Measurements from ENCODE around the gene C1orf159.
"Not testable (repeated sequence)": the region's sequence is repeated elsewhere in the genome, so short reads cannot be mapped to it uniquely, and the experiment has no call there.

GRCh38 chr1:1057769-1058087 lies 58.2 kb downstream of the C1orf159 start:
- TF ChIP-seq CTCF (optimal IDR thresholded peaks at IDR 0.05 in 1 of 3, IDR thresholded peaks at IDR 0.05 in 1 of 3, conservative IDR thresholded peaks at IDR 0.05 in 1 of 3; ENCODE audit: extremely low read depth in 1 of 3, insufficient read depth in 2 of 3, low read length in 3 of 3); EZH2 (IDR thresholded peaks at IDR 0.05; ENCODE audit: low read length): not testable (repeated sequence)

All from keratinocyte (primary cell).